HG03520 (cell line): ENCODE measurements around the gene SRMS.

Experiments used
- ATAC-seq: cut with Tn5 transposase; IDR thresholded peaks from one replicate; pipeline ENCODE4 v1.9.1; 2021; ENCODE audit warnings: mild to moderate bottlenecking, moderate library complexity; ENCODE audit not compliant: unreplicated experiment

SRMS gene

DNA sequence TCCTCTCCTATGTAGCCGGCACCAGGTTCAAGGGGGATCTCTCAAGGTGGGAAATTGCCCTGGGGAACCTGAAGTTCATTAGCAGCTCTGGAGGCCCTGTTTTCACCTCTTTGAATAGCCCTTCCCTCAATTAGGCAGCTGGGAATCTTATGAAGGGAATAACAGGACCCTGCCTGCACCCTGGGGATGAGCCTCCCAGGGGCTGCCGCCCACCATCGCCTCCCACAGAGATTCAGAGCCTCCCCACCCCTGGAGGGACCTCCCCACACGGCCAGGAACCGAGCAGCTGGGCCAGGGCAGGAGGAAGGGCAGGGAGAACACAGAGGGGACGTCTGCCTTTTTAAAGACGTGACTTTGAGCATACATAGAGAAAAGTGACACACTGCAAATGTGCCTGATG is 44.0 kb downstream of the SRMS start:
- ATAC-seq: no peak

DNA sequence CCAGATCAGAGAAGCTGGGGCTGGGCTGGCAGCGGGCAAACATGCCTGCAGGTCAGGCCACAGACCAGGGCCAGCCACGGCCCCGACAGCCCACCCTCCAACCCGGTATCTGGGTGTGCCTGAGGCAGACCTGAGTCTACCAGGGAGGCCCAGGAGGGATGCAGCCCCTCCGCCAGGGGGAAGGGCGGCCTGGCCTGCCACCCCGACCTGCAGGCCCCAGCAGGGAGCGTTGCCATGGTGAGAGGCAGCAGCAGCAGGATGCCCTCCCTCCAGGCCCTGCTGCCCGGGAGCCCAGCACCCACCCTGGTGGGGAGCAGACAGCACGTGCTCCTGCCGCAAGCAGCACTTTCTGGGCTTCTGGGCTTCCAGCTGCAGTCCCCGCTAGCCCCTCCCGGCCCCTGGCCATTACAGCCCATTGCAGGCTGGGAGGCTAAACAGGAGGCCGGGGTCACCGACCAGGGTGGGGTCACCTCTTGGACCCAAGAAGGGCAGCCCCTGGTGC is 44.8 kb downstream of the SRMS start:
- no peak for ATAC-seq

DNA sequence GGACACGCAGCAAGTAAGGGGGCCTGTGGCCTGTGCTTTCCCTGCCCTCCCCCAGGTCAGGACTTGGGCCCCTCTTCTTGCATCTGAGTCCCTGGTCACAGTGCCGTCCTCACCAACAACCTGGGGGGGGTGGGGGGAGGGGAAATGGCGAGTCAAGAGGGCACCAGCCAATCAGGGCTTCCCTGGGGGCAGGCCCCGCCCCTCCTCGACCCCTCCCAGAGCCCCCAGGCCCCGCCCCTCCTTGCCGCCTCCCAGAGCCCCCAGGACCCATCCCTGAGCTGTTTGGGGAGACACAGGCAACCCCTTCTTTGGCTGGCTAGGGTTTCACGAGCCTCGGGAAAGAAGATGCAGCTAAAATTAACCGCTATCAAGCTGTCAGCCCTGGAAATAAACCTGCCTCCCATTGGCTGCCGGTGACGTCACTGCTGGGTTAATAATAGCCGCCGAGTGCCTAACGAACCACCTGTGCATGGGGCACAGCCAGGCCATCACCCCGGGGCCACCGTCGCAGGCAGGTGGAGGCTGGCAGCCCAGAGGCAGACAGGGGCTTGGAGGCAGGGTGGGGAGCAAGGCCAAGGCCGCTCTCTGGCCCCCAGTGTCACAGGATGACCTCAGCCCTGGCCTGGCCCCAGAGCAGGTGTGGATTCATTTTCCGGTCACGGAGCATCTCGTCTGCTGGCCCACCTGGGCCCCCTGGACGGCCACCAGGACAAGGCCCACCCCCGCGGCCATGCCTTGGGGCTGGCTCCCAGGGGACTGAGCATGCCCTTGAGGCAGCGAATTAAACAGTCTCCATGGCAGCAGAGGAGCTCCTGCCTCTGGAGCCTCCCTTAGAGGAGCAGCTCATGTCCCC is 45.5 kb downstream of the SRMS start:
- no peak for ATAC-seq

DNA sequence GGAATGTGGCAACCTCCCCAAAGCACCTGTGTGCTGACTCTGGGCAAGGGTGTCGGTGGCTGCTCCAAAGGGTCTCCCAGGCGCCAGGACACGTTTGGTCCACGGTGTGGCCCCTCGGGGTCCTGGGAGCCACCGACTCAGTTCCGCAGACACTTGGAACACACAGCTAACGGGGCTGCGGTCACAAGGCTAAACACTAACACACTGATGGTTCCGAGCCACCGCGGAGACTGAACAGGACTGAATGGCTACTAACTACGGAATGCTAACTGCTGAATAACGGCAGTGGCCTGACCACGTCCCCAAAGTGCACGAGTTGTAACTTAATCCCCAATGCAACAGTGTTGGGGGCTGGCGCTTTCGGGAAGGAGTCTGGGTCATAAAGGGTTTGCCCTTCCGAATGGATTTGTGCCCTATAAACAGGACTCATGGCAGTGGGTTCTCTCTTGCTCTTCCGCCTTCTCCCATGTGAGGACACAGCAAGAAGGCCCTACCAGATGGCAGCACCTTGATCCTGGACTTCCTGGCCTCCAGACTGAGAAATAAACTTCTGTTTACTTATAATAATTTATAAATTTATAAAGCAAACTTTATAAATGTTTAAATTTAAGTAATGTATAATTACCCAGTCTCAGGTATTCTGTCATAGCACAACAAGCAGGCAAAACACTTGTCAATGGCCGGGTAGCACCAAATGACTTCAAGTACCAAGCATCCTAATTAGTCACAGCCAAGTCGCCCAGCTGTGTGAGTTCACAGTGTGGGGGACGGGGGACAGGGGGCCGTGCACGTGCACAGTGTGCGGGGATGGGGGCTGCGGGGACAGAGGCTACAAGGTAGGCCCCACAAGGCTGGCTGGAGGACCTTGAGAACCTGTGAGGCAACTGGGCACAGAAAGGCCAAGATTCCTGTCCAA is 46.4 kb downstream of the SRMS start:
- no peak for ATAC-seq

DNA sequence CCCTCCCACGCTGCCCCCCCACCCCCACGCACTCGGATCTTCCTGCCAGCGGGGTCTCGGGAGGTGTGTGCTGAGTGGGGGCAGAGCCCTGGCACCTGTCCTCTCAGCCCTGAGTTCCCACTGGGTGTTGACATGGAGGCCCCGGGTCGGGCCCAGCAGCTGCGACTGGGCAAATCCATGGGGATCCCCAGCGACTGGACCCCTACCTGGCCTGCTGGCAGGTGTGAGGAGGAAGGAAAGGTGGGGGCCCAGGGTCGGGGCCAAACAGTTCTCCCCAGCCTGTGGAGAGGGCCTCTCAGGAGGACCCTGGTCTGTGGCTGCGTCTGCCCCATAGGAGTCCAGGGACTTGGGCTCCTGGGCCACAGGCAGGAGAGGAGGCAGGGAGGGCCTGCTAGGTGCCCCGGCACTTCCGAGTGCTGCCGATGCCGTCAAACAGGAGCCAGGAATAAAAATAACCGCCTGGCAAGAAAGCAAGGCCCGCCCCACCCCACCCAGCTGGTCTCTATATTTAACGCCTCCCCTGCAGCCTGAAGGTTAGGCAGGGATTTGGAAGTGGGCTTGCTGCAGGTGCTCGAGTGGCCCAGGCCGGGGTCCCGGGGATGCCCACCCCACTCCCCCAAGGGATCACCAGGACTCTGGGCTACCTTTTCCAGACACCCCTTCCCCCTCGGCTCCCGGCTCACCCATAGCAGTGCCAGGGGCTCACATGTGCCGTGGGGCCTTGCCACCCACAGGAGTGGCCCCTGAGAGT is 47.2 kb downstream of the SRMS start:
- no peak for ATAC-seq

DNA sequence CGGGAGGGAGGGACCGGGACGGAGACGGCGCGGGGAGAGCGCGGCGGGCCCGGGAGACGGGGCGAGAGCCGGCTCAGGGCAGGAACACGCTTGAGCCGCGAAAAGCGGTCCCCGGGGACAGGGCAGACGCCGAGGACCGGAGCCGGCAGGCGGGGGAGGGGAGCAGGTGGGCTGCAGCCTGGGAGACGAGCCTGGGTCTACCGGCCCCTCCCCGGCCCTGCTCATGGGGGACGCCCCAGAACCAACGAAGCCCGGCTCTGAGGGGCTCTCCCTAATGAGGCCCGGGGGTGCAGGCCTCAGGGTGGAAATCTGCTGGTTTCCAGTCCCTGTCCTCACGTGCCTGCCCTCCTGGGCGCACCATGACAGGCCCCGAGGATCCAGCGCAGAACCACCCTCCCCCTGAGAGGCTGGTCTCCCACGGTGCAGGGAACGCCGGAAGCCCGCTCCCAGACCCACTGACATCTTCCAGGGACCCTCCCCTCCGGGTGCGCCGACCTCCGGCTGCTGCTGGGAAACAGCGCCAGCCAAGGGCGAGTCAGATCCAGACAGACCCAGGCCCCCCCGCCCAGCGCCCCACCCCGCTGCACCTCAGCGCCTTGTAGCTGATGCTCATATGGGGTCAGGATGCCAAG is 48.1 kb downstream of the SRMS start:
- no peak for ATAC-seq

DNA sequence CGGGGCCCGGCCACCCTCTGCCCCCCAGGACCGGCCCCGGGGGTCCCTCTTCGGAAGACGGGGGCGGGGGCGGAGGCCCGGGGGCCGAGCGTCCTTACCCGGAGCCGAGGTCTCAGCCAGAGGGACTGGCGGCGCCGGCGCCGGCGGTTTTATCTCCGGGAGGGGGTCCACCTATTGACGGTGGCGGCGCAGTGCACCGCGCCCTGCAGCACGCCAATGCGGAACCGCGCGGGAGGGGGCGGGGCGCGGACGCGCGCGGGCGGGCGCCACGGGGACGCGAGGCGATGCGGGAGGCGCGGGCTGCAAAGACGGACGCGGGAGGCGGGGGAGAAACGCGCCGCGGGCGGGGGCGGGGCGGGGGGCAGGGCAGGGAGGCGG is 48.6 kb downstream of the SRMS start, which contains the start of gene EEF1A2:
Gene EEF1A2, minus strand, starts transcription at position 124 of the 378 bp plus-strand sequence. CDS start 1,320 bp downstream, outside the sequence.
- ATAC-seq: no peak

DNA sequence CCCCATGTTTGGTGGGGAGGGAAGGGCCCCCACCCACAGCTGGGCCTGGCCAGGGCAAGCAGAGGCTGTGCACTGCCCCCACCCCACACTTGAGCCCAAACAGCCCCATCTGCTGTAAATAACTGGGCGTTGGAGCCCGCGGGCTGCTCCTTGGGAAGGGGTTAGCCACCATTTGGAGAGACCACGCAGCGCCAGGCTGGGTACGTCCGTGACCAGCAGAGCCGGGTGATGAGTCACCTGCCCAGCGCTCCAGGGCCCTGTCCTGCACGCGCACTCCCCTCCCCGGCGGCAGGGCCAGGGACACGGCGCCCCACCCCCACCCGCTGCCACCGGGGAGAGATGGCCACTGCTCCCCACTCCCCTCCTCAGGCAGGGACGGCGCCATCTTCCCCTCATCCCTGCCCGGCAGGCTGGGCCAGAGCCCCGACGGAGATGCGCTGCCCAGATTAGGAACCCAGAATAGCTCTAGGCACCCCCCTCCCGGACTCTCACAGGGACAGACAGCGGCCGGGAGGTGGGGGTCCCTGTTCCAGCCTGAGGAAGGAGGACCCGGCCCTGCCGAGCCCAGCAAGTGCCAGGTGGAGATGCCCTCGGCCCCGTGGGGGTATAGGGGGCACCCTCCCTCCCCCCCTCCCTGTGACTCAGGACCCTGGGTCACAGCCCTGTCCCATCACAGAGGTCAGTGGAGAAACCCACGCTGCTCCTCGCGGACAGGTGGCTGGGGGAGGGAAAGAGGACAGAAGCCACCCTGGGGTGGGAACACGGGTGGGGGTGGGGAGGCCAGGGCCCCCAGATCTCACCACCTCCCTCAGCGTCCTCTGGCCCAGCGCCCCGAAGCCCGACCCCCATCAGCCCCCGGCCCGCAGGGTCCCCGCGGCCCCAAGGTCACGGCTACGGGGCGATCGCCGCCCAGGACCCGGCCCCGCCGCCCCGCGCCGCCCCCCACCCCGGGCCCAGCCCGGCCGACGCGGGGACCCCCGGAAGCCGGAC is 49.3 kb downstream of the SRMS start:
- ATAC-seq: no peak

DNA sequence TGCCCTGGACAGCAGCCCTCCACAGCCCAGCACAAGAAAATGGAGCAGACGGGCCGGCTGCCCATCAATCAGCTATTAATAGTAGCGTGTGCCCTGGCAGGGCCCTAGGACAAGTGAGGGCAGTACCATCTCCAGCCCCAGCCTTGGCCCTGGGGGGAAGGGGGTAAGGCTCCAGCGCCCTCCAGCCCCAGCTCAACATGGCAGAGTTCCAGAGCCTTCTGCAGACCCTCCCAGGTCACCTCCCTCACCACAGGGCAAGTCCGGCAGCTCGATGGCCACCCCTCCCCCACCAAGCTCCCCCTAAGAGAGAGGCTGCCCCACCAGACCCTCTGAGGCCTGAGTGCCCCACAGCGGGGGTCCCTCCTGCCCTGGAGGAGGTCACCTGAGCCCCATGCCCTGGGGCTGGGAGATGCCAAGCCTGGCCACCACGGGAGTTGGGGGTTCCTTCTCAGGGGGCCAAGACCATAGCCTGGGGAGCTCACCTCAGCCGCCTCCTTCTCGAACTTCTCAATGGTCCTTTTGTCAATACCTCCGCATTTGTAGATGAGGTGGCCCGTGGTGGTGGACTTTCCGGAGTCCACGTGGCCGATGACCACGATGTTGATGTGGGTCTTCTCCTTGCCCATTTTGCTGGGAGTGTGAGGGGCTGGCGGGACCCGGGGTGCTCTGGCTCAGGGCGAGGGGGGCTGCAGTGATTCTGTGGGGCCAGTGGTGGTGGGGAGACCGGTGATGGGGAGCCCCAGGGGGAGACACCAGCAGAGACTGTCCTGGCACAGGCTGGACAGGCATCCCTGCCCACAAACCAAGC is 50.2 kb downstream of the SRMS start:
- ATAC-seq: no peak

DNA sequence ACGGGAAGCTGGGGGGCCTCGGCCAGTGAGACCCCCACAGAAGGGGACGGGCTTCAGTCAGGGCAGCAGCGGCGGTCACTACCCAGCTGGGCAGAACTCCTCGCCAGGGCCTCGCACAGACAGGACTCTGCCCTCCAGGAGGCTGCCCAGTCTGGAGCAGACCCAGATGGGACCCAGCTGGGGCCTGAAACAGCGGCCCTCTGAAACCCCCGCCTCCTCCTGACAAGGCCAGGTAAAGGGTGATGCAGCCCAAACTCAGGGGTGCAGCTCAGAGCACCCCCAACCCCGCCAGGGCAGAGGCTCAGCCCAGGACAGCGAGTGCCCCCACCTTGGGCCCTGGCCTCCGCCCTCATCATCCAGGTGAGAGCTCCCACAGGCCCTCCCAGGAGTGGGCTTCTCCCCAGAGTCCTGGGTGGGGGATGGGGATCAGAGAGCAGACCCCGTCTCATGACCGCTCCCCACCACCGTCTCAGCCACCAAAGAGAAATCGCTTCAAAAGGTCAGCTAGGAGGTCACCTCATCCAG is 50.9 kb downstream of the SRMS start:
- no peak for ATAC-seq

DNA sequence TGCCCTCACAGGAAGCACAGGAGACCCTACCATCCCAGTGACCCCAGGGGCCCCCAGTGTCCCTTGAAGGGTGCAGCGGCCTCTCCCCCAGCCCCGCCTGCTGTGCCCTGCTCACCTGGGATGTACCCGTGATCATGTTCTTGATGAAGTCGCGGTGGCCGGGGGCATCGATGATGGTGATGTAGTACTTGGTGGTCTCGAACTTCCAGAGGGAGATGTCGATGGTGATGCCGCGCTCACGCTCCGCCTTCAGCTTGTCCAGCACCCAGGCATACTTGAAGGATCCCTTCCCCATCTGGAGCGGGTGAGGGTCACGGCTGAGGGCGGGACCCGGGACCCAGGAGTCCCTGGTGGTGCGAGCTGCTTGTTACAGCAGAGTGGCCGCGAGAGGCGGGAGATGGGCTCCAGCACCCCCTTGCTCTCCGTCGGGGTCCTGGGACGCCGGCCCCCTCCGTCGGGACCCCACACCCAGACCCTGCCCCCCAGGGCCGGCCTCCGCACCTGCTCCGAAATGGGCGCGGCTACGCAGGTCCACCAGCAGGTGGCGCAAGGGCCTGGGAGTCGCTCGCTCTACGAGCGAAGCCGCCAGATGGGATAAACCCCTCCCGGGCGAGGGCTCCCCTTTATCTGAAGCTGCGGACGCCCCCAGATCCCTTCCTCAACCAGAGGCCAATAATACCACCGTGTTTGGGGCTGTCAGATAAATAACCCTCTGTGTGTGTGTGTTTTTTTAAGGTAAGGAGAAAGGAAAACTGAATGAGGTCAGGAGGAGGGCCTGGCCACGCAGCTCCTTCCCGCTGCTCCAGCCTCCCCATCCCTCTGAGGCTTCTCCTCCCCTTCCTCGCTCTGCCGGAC is 51.6 kb downstream of the SRMS start:
- no peak for ATAC-seq

DNA sequence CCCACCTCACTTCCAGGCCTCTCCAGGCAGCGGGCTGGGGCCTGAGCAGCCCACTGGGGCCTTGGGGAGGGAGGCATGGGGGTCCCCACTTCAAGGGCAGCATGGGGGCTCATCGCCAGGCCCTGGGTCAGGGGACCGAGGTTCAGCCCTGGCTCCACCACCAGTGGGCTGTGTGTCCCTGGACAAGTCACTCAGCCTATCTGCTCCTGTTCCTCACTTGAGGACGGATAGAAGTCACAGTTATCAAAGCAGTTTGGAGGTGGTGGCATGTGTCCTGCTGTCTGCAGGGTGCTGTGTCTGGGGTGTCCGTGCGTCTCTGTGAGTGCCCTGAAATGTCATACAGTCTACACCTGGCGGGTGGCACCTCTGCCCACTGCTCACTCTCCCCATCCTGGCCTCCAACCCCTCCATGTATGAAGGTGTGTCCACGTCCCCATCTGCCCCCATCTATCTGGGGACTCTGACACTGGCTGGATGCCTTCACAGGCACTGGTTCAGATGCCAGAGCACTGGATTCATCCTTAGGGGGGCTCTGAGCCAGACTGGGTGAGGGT is 52.3 kb downstream of the SRMS start:
- no peak for ATAC-seq

DNA sequence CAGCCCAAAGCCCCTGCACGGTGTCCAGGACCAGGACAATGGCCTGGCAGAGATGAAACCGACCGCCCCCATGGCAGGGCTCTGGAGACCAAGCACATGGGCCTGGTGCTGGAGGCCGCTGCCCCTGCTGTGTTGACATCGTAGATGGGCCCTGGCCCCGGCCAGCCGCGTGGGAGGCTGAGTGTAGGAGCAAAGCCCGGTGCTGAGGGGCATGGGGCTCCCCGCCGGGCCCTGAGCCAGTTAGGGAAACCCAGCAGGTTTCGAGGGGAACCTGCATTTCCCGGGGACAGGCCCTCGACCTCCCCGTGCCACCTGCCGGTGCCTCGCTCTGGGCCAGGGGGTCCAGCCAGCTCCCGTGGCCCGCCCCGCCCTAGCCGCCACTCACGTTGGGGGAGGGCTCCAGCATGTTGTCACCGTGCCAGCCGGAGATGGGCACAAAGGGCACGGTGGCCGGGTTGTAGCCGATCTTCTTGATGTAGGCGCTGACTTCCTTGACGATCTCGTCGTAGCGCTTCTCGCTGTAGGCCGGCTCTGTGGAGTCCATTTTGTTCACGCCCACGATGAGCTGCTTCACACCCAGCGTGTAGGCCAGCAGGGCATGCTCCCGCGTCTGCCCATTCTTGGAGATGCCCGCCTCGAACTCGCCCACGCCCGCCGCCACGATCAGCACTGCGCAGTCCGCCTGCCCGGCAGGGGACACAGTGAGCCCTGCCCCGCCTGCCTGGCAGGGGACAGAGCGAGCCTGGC is 53.0 kb downstream of the SRMS start:
- ATAC-seq: no peak

DNA sequence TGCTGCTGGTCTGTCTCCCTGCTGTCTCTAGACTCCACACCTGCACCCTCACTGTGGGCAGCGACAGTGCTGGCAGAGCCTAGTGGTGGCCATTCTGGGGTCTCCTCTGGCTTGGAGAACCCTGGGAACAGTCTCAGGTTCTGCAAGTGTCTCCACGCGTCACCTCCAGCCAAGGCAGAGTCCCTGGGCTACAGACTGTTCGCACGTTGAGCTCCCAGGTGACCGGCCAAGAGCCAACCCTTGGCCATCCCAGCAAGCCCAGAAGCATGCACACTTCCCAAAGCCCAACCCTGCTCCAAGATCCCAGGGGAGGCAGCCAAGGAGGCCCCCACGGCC is 53.5 kb downstream of the SRMS start:
- no peak for ATAC-seq

DNA sequence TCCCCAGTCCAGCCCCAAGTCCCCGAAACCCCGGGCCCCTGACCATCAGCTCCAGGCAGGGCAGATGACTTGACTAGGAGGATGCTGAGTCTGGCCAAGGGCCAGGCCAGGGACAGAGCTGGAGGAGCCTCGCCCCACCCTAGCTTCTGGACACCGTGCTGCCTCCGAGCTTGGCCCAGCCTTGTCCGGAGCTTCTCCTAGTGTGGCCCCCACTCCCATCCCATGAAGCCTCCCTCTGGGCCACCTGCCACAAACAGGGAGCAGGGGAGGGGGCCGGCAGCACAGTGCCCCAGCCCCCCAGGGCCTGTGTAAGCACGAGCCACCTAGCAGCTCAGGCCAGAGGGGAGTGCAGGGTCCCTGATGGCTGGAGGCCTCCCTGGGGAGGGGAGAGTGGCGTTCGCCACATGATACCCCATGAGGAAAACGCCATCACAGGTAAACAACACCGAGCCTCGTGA is 54.0 kb downstream of the SRMS start:
- no peak for ATAC-seq

DNA sequence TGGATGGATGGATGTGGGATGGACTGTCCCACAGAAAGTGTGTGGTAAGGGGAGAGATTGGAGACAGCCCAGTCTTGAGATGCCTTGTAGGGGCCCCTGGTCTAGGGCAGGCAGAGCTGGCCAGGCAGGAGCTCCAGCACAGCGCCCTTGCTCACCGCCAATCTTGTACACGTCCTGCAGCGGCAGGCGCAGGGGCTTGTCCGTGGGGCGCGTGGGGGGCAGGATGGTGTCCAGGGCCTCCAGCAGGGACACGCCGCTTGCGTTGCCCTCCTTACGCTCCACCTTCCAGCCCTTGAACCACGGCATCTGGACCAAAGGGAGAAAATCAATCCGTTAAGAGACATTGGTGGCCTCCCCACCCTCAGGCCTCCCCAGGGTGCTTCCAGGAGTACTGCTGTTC is 54.6 kb downstream of the SRMS start:
- no peak for ATAC-seq
